GM06990 (cell line): Measurements from ENCODE around the gene KCNN2.

Source experiments
- DNase-seq: peaks from one replicate; pipeline ENCODE4 v3.0.0-alpha.2; 2011; ENCODE audit not compliant: insufficient read length; ENCODE audit errors: extremely low read depth
- H3K27me3 ChIP-seq: replicated peaks from 2 replicates; pipeline ENCODE4 v1.6.0; 2011; ENCODE audit warnings: low read length; ENCODE audit not compliant: control insufficient read depth, insufficient read depth
- H3K36me3 ChIP-seq: 2 replicates; pipeline ENCODE4 v1.5.1; 2011; ENCODE audit warnings: low read length; ENCODE audit not compliant: control insufficient read depth, insufficient read depth
- H3K4me3 ChIP-seq: replicated peaks from 2 replicates; pipeline ENCODE4 v1.5.1; 2011; ENCODE audit warnings: low read depth, mild to moderate bottlenecking, control low read depth, low read length
- TF ChIP-seq, protein P1 (sequence below): IDR thresholded peaks from 2 replicates; pipeline ENCODE4 v1.5.1; 2011; ENCODE audit warnings: low read length, control low read depth, mild to moderate bottlenecking, inconsistent platforms; ENCODE audit not compliant: insufficient read depth, poor library complexity, severe bottlenecking

KCNN2 gene

GRCh38 chr5:114416254-114416653 is 54.4 kb downstream of the KCNN2 start:
- H3K27me3 ChIP-seq, result no peaks in the 10 kb centered on the region
- H3K36me3 ChIP-seq, result no peaks in the 10 kb centered on the region
- DNase-seq, result no peak
- no peak overlapping the region for H3K4me3 ChIP-seq
- TF ChIP-seq, protein P1, sequence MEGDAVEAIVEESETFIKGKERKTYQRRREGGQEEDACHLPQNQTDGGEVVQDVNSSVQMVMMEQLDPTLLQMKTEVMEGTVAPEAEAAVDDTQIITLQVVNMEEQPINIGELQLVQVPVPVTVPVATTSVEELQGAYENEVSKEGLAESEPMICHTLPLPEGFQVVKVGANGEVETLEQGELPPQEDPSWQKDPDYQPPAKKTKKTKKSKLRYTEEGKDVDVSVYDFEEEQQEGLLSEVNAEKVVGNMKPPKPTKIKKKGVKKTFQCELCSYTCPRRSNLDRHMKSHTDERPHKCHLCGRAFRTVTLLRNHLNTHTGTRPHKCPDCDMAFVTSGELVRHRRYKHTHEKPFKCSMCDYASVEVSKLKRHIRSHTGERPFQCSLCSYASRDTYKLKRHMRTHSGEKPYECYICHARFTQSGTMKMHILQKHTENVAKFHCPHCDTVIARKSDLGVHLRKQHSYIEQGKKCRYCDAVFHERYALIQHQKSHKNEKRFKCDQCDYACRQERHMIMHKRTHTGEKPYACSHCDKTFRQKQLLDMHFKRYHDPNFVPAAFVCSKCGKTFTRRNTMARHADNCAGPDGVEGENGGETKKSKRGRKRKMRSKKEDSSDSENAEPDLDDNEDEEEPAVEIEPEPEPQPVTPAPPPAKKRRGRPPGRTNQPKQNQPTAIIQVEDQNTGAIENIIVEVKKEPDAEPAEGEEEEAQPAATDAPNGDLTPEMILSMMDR, result no peak

- TF ChIP-seq, protein P1, result no peak
- H3K36me3 ChIP-seq, result no peaks in the 10 kb centered on the region
- DNase-seq, result no peak
- no peaks in the 10 kb centered on the region for H3K27me3 ChIP-seq
- no peak overlapping the region for H3K4me3 ChIP-seq
These were observed 55.6 kb downstream of the KCNN2 start for GRCh38 chr5:114417519-114417918.

DNA sequence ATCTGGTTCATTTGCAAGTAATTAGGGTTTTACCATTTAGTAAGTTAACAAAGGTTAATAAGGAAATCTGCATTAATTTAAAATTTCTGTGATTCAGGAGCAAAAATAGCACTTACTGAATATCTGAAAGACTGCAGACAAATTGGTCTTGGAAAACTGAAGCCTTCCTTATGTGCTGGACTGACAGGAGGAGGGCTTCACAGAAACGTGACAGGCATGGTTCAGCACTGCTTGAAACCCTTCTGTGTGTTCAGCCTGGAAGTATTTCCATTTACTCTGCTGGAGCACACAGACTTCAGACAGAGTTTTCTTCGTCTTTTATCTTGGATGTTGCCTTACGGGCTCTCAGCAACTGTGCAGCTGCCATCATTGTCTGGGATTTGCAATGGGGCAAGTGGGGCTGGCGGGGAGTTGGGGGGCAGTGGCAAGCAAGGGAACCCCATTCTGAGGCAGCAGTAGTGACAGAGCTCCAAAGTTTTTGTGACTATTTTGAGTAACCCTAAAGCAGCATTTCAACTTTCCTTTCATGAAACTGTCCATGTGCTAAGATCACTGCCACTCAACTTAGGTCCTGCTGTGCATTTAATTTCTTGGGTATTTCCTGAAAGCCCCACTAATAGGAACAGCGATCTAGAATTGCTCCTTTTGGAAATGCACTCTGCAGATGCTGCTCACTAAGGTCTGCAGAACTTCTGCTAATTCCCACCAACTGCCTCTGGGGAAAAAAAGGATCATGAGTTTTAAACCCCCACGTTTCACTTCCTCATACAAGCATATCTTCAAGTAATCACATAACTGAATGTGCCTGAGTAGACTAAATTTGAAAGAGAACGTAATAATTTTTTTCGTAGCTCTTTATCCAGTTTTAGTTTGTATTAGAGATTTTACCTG is 56.6 kb downstream of the KCNN2 start:
- Histone ChIP-seq H3K4me3 (no peak overlapping the region), H3K36me3 (no peaks in the 10 kb centered on the region), H3K27me3 (no peaks in the 10 kb centered on the region)

DNA sequence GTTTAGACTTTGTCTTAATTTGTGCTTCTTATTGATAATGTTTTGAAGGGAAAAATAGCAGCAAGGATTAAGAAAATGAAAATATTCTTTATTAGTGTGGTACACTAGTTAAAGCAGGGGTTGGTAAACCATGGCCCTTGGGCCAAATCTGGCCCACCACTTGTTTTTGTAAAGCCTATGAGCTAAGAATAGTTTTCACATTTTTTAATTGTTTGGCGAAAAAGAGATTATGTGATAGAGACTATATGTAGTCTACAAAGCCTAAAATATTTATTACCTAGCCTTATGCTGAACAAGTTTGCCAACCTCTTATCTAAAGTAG is 57.2 kb downstream of the KCNN2 start:
- no peaks in the 10 kb centered on the region for H3K27me3 ChIP-seq
- no peak for DNase-seq

More for the DNA sequence above, 56.6 kb downstream of the KCNN2 start:
- DNase-seq, result peak; percentile 36
- TF ChIP-seq, protein P1, result no peak

DNA sequence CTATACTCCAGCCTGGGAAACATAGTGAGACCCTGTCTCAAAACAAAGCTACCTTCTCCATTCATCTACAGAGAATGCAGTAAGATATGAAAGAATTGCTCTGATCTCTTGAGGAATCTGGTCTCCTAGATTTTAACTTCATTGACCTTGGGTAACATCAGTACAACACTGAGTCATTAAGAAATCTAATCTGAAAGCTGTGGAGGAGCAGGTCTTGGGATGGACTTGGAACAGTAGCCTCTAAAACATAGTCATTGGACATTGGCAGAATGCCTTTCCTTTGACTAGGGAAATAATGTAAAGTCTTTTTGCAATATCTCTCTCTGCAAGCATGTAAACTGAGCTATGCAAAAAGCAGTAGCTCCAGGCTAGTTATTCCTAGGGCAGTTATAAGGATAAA is 58.1 kb downstream of the KCNN2 start:
- H3K4me3 ChIP-seq, result no peak overlapping the region
- H3K36me3 ChIP-seq, result no peaks in the 10 kb centered on the region
- H3K27me3 ChIP-seq, result no peaks in the 10 kb centered on the region
- TF ChIP-seq, protein P1, result no peak
- DNase-seq, result no peak

More for the DNA sequence above, 57.2 kb downstream of the KCNN2 start:
- TF ChIP-seq, protein P1, result no peak
- Histone ChIP-seq H3K36me3 (no peaks in the 10 kb centered on the region), H3K4me3 (no peak overlapping the region)

- no peak for DNase-seq
- TF ChIP-seq, protein P1, result no peak
- Histone ChIP-seq H3K4me3 (no peak overlapping the region), H3K27me3 (no peaks in the 10 kb centered on the region), H3K36me3 (no peaks in the 10 kb centered on the region)
These were observed 65.3 kb downstream of the KCNN2 start for GRCh38 chr5:114427204-114427603.
